ENCODE data around the gene ZNF827.

GRCh38 chr4:145878501-145879435, 59.9 kb downstream of the ZNF827 start:
- TF ChIP-seq, protein P1, sequence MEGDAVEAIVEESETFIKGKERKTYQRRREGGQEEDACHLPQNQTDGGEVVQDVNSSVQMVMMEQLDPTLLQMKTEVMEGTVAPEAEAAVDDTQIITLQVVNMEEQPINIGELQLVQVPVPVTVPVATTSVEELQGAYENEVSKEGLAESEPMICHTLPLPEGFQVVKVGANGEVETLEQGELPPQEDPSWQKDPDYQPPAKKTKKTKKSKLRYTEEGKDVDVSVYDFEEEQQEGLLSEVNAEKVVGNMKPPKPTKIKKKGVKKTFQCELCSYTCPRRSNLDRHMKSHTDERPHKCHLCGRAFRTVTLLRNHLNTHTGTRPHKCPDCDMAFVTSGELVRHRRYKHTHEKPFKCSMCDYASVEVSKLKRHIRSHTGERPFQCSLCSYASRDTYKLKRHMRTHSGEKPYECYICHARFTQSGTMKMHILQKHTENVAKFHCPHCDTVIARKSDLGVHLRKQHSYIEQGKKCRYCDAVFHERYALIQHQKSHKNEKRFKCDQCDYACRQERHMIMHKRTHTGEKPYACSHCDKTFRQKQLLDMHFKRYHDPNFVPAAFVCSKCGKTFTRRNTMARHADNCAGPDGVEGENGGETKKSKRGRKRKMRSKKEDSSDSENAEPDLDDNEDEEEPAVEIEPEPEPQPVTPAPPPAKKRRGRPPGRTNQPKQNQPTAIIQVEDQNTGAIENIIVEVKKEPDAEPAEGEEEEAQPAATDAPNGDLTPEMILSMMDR (IDR thresholded peaks at IDR 0.05 in 2 of 3, conservative IDR thresholded peaks at IDR 0.05 in 1 of 3; ENCODE audit: insufficient read depth in 2 of 3, low read depth in 1 of 3, low read length in 3 of 3), result no peak
- TF ChIP-seq ZBTB1 (CRISPR knock-in tag; IDR thresholded peaks at IDR 0.05; ENCODE audit: borderline replicate concordance, low read depth), result no peak
- TF ChIP-seq RFX5 (IDR thresholded peaks at IDR 0.05; ENCODE audit: low read depth, low read length), result no peak
- TF ChIP-seq NR2F6 (CRISPR knock-in tag; IDR thresholded peaks at IDR 0.05), result no peak
- TF ChIP-seq, protein P2, sequence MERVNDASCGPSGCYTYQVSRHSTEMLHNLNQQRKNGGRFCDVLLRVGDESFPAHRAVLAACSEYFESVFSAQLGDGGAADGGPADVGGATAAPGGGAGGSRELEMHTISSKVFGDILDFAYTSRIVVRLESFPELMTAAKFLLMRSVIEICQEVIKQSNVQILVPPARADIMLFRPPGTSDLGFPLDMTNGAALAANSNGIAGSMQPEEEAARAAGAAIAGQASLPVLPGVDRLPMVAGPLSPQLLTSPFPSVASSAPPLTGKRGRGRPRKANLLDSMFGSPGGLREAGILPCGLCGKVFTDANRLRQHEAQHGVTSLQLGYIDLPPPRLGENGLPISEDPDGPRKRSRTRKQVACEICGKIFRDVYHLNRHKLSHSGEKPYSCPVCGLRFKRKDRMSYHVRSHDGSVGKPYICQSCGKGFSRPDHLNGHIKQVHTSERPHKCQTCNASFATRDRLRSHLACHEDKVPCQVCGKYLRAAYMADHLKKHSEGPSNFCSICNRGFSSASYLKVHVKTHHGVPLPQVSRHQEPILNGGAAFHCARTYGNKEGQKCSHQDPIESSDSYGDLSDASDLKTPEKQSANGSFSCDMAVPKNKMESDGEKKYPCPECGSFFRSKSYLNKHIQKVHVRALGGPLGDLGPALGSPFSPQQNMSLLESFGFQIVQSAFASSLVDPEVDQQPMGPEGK (CRISPR knock-in tag; IDR thresholded peaks at IDR 0.05; ENCODE audit: borderline replicate concordance), result no peak
- TF ChIP-seq PHF20 (IDR thresholded peaks at IDR 0.05; ENCODE audit: partially characterized antibody), result no peak
- TF ChIP-seq ZNF121 (CRISPR knock-in tag; conservative IDR thresholded peaks at IDR 0.05), result no peak

Measured in K562 (cell line).